HG02798 (cell line): Measurements from ENCODE around the gene IL32.
A peak's percentile ranks its signal among the peaks of the same experiment; 100 is the strongest.
"Not testable (repeated sequence)": the region's sequence is repeated elsewhere in the genome, so short reads cannot be mapped to it uniquely, and the experiment has no call there.

Experiments used
- ATAC-seq: cut with Tn5 transposase; IDR thresholded peaks from one replicate; pipeline ENCODE4 v1.9.1; 2021; ENCODE audit warnings: mild to moderate bottlenecking; ENCODE audit not compliant: unreplicated experiment, poor library complexity

The IL32 gene

GRCh38 chr16:3068487-3068886, 3.0 kb downstream of the IL32 start:
- no peak for ATAC-seq

- ATAC-seq: not testable (repeated sequence)
Measured at GRCh38 chr16:3069146-3069545, 3.7 kb downstream of the IL32 start.

GRCh38 chr16:3070608-3071111, 5.2 kb downstream of the IL32 start:
- ATAC-seq: no peak

- no peak for ATAC-seq
Measured at GRCh38 chr16:3071655-3072054, 6.2 kb downstream of the IL32 start.

GRCh38 chr16:3072148-3072547, 6.7 kb downstream of the IL32 start:
- not testable (repeated sequence) for ATAC-seq

GRCh38 chr16:3072576-3073263, 7.3 kb downstream of the IL32 start:
- ATAC-seq: not testable (repeated sequence)

- ATAC-seq: no peak
Measured at GRCh38 chr16:3073448-3073847, 8.0 kb downstream of the IL32 start.

- ATAC-seq: peak; percentile 72
Measured at GRCh38 chr16:3074860-3075522, 9.6 kb downstream of the IL32 start.

GRCh38 chr16:3075523-3075915, 10.1 kb downstream of the IL32 start:
- no peak for ATAC-seq

GRCh38 chr16:3075946-3076345, 10.5 kb downstream of the IL32 start:
- not testable (repeated sequence) for ATAC-seq

GRCh38 chr16:3076577-3076976, 11.1 kb downstream of the IL32 start:
- ATAC-seq: no peak

GRCh38 chr16:3080024-3080423, 14.6 kb downstream of the IL32 start:
- ATAC-seq: no peak

GRCh38 chr16:3081957-3082356, 16.5 kb downstream of the IL32 start:
- not testable (repeated sequence) for ATAC-seq

GRCh38 chr16:3083408-3083807, 18.0 kb downstream of the IL32 start:
- ATAC-seq: not testable (repeated sequence)

- no peak for ATAC-seq
Measured at GRCh38 chr16:3084491-3084890, 19.1 kb downstream of the IL32 start.

- ATAC-seq: no peak
Measured at GRCh38 chr16:3084969-3085670, 19.7 kb downstream of the IL32 start.

GRCh38 chr16:3085868-3086595, 20.6 kb downstream of the IL32 start:
- no peak for ATAC-seq

- no peak for ATAC-seq
Measured at GRCh38 chr16:3086596-3087242, 21.3 kb downstream of the IL32 start.

GRCh38 chr16:3087243-3088235, 22.1 kb downstream of the IL32 start:
- ATAC-seq: no peak
